Measurements from ENCODE around the gene C10orf95.

GRCh38 chr10:102414749-102415148 lies 36.6 kb downstream of the C10orf95 start:
- TF ChIP-seq CTCF (IDR thresholded peaks at IDR 0.05) (no peak), EZH2 (IDR thresholded peaks at IDR 0.05) (no peak), EZH2phosphoT487 (IDR thresholded peaks at IDR 0.05) (no peak)

All from neural progenitor cell (in vitro differentiated cells).